ENCODE measurements around the gene GOLGA8T.
"Not testable (repeated sequence)": the region's sequence is repeated elsewhere in the genome, so short reads cannot be mapped to it uniquely, and the experiment has no call there.

The GOLGA8T gene

GRCh38 chr15:30192119-30192745 lies 57.4 kb downstream of the GOLGA8T start:
- not testable (repeated sequence) for DNase-seq

- not testable (repeated sequence) for DNase-seq
Observed at GRCh38 chr15:30192892-30193291, 58.0 kb downstream of the GOLGA8T start.
